K562 (cell line): Measurements from ENCODE around the gene HEMK1. TPM values are rescaled to one million over a fixed set of nuclear protein-coding genes. Genes with fewer than 3 reads are reported as not detected.

ENCODE experiments used
- ATAC-seq: fragments of 200-7000 bp; cut with Tn5 transposase; 3 replicates; pipeline ENCODE4 v1.9.1; 2020; ENCODE audit warnings: moderate library complexity
- BruUV-seq: library from RNA; stranded (reverse); fragments of 400-500 nt; replicated peaks from 2 replicates; lab custom pipeline; 2021; lab: Mats Ljungman, UMichigan
- CTCF ChIA-PET: fragments of 300-600 bp; formaldehyde crosslinking; extraction: SDS; loops from one replicate; lab custom pipeline; 2021; ENCODE audit warnings: low intra/inter-chr PET ratio; lab: Yijun Ruan, JAX
- POLR2A ChIA-PET: fragments of 300-600, 350-650 bp; sonication (Branson Sonifier 250); formaldehyde crosslinking; extraction: SDS; loops from one replicate; lab custom pipeline; 2021; ENCODE audit warnings: antibody characterized with exemption, inconsistent platforms; lab: Yijun Ruan, JAX
- DNase-seq, 4 experiments: peaks; one replicate each; pipeline versions ENCODE4 v3.0.0 to v3.0.0-alpha.2; 2011 to 2018; ENCODE audit warnings: low spot score in 3 of 4, mixed read lengths in 3 of 4; ENCODE audit errors: extremely low read depth in 1 of 4
- FAIRE-seq: peaks from 2 replicates; lab custom pipeline; 2011; peaks lifted over from hg19 to GRCh38; lab: Jason Lieb, UNC
- H2AFZ ChIP-seq: 2 replicates; pipeline ENCODE4 v1.6.0; 2011; ENCODE audit warnings: low read depth, low read length, control low read depth, inconsistent platforms
- H3K27ac ChIP-seq: fragments of 200-600 bp; 3 replicates; pipeline ENCODE4 v1.8.0; 2011; ENCODE audit warnings: low read depth, mild to moderate bottlenecking, control low read depth, inconsistent platforms, low read length, moderate library complexity, mixed read lengths; ENCODE audit errors: extremely low read depth
- H3K27me3 ChIP-seq, 2 experiments: fragments of 300-600 bp in 1 of 2; 2 replicates in 1 of 2; 3 replicates in 1 of 2; pipeline versions ENCODE4 v1.6.0 to v1.8.0; 2011; ENCODE audit warnings: inconsistent platforms in 2 of 2, low read length in 2 of 2, mild to moderate bottlenecking in 1 of 2, mixed read lengths in 1 of 2, moderate library complexity in 1 of 2; ENCODE audit not compliant: control insufficient read depth in 2 of 2, insufficient read depth in 2 of 2
- H3K36me3 ChIP-seq: fragments of 300-600 bp; 3 replicates; pipeline ENCODE4 v1.8.0; 2011; ENCODE audit warnings: mild to moderate bottlenecking, low read length, inconsistent platforms; ENCODE audit not compliant: control insufficient read depth, insufficient read depth
- H3K4me1 ChIP-seq, 2 experiments: fragments of 200-600 bp in 1 of 2; replicated peaks in 1 of 2; 2 replicates in 1 of 2; 3 replicates in 1 of 2; pipeline versions ENCODE4 v1.5.1 to v1.8.0; 2011; ENCODE audit warnings: inconsistent platforms in 2 of 2, low read length in 2 of 2, mild to moderate bottlenecking in 1 of 2, mixed read lengths in 1 of 2, moderate library complexity in 1 of 2; ENCODE audit not compliant: control insufficient read depth in 2 of 2, insufficient read depth in 2 of 2
- H3K4me2 ChIP-seq: 2 replicates; pipeline ENCODE4 v1.6.1; 2011; ENCODE audit warnings: low read length, control low read depth, inconsistent platforms, mixed read lengths; ENCODE audit not compliant: insufficient read depth
- H3K4me3 ChIP-seq: fragments of 200-600 bp; sonication (generic), shearing (Covaris generic); 2 replicates; pipeline ENCODE4 v1.5.1; 2016; ENCODE audit warnings: control low read depth, inconsistent platforms
- H3K79me2 ChIP-seq: fragments of 200-600 bp; 3 replicates; pipeline ENCODE4 v1.8.0; 2011; ENCODE audit warnings: low read length, inconsistent platforms; ENCODE audit not compliant: control insufficient read depth, insufficient read depth
- H3K9ac ChIP-seq, 2 experiments: 2 replicates each; pipeline versions ENCODE4 v1.6.0 to v1.6.1; 2011; ENCODE audit warnings: low read depth in 2 of 2, low read length in 2 of 2, control low read depth in 1 of 2, inconsistent platforms in 1 of 2, mild to moderate bottlenecking in 1 of 2, mixed read lengths in 1 of 2; ENCODE audit not compliant: insufficient read depth in 1 of 2
- H3K9me1 ChIP-seq: one replicate; pipeline ENCODE4 v1.6.0; 2011; ENCODE audit warnings: inconsistent platforms, mild to moderate bottlenecking, low read length, moderate library complexity; ENCODE audit not compliant: control insufficient read depth, insufficient read depth
- H3K9me3 ChIP-seq: replicated peaks from 2 replicates; pipeline ENCODE4 v1.5.1; 2011; ENCODE audit warnings: low read depth, low read length, inconsistent platforms; ENCODE audit not compliant: control insufficient read depth, insufficient read depth
- H4K20me1 ChIP-seq: replicated peaks from 2 replicates; pipeline ENCODE4 v1.6.1; 2011; ENCODE audit warnings: low read length, inconsistent platforms, mixed read lengths; ENCODE audit not compliant: control insufficient read depth, insufficient read depth
- CEBPG ChIP-seq, 3 experiments: fragments of 200-800 bp in 1 of 3; sonication (Bioruptor generic) in 1 of 3; sonication (generic) in 1 of 3; formaldehyde crosslinking in 1 of 3; IDR thresholded peaks in 2 of 3; conservative IDR thresholded peaks in 1 of 3; 2 replicates each; pipeline versions ENCODE4 v1.6.1 to v1.8.0; 2016 to 2022; ENCODE audit warnings: missing compliant biosample characterization in 2 of 3, missing genetic modification characterization in 2 of 3, mild to moderate bottlenecking in 1 of 3, missing genetic modification reagents in 1 of 3
- HDGF ChIP-seq: fragments of 450-650 bp; IDR thresholded peaks from 2 replicates; pipeline ENCODE4 v1.6.1; 2016
- MAX ChIP-seq: sonication (generic); formaldehyde crosslinking; IDR thresholded peaks from 2 replicates; pipeline ENCODE4 v1.9.0; 2022; ENCODE audit warnings: mild to moderate bottlenecking, missing genetic modification reagents
- MYBL2 ChIP-seq, 2 experiments: fragments of 450-650 bp in 1 of 2; sonication (generic) in 1 of 2; formaldehyde crosslinking in 1 of 2; IDR thresholded peaks; 2 replicates each; pipeline versions ENCODE4 v1.6.1 to v1.8.1; 2017 to 2022; ENCODE audit warnings: borderline replicate concordance in 1 of 2, inconsistent platforms in 1 of 2, low read depth in 1 of 2, mild to moderate bottlenecking in 1 of 2, missing genetic modification reagents in 1 of 2, moderate library complexity in 1 of 2
- SMARCA5 ChIP-seq: fragments of 450-650 bp; IDR thresholded peaks from 2 replicates; pipeline ENCODE4 v1.6.1; 2016
- ZNF282 ChIP-seq: sonication (generic); formaldehyde crosslinking; IDR thresholded peaks from 2 replicates; pipeline ENCODE4 v1.8.1; 2023; ENCODE audit warnings: missing genetic modification reagents
- ZNF695 ChIP-seq: fragments of 450-650 bp; formaldehyde crosslinking; IDR thresholded peaks from 2 replicates; pipeline ENCODE4 v1.4.0; 2020; ENCODE audit warnings: mild to moderate bottlenecking, moderate library complexity
- ZNF717 ChIP-seq: fragments of 250-450 bp; sonication (Bioruptor Pico); IDR thresholded peaks from 2 replicates; pipeline ENCODE4 v1.5.0; 2021
- WGBS: fragments of 100-300 bp; shearing (Covaris generic); methylation state at CpG from one replicate; pipeline ENCODE4 v1.1.6; 2016; ENCODE audit warnings: low coverage, mixed read lengths; ENCODE audit not compliant: insufficient coverage; ENCODE audit errors: missing lambda C conversion rate; 5-methylcytosine and 5-hydroxymethylcytosine counted together
- in situ Hi-C: fragments of 300-500 bp; cut with MboI; formaldehyde crosslinking; loops from 4 replicates; pipeline ENCODE4 v1.15.0; 2018; ENCODE audit warnings: inconsistent platforms, mixed read lengths
- intact Hi-C: fragments of 100-400 bp; cut with micrococcal nuclease; formaldehyde crosslinking; loops from 2 replicates; pipeline ENCODE4 v1.14.2; 2022
- polyA plus RNA-seq, 8 experiments: library from polyadenylated mRNA; depleted of rRNA in 4 of 8; stranded (reverse) in 5 of 8; unstranded in 3 of 8; fragments of >200 nt; fragmentation: Nextera tagmentation in 2 of 8; fragmentation: Illumina TruSeq in 1 of 8; extraction: Ambion mirVana in 2 of 8; extraction: Trizol in 1 of 8; gene quantifications; 2 replicates each; pipeline versions ENCODE4 v1.2.1 to v1.2.3, GENCODE V29; 2011 to 2014; ENCODE audit warnings: inconsistent platforms in 1 of 8, missing spikeins in 1 of 8
- total RNA-seq, 7 experiments: library from RNA; depleted of rRNA in 6 of 7; stranded (reverse); fragments of >200 nt in 6 of 7; fragmentation: Illumina TruSeq in 2 of 7; extraction: Trizol in 2 of 7; gene quantifications; 2 replicates each; pipeline versions ENCODE4 v1.2.1 to v1.2.3, GENCODE V29; 2011 to 2021; ENCODE audit warnings: low replicate concordance in 1 of 7

Gene HEMK1
- total and polyA plus RNA-seq, 9 of the 15 experiments (the other 6 are each of a cell fraction or from before 2014, with no cell fraction given) = 2.0 to 16.8 (median 11.4) TPM

GRCh38 chr3:50583897-50584296 lies 14.6 kb downstream of the HEMK1 start:
- ChIA-PET CTCF (no interaction called here), POLR2A (interaction anchor here (0.8 to 1.3 kb wide), 4 partner anchors 14 to 27 kb away, joined by 3 to 4 read pairs (median 4); partner anchors contain the start of gene HEMK1)
- TF ChIP-seq ZNF717 (CRISPR knock-in tag) = no peak
- no peak for TF ChIP-seq HDGF
- no peak for TF ChIP-seq SMARCA5
- TF ChIP-seq ZNF282 (CRISPR knock-in tag) = no peak
- no peak for TF ChIP-seq ZNF695 (CRISPR knock-in tag)
- TF ChIP-seq MYBL2 (IDR thresholded peaks at IDR 0.05; ENCODE audit: low read depth) = no peak
- no peak for TF ChIP-seq MYBL2 (CRISPR knock-in tag; IDR thresholded peaks at IDR 0.05; ENCODE audit: borderline replicate concordance)
- in situ Hi-C loops (no loop called here), intact Hi-C loops (no loop called here)
- Histone ChIP-seq H4K20me1 (no peaks in the 10 kb centered on the region), H3K27me3 (no peaks in the 10 kb centered on the region), H3K9ac (peak overlapping the region in 1 of 2 experiments; percentile 64; a peak in 2 of 4 replicates), H3K4me3 (no peak overlapping the region), H2AFZ (no peak overlapping the region), H3K4me2 (no peak overlapping the region), H3K4me1 (peaks cover 17 to 22% of the 10 kb centered on the region in 2 experiments), H3K27ac (no peak overlapping the region), H3K9me1 (no peaks in the 10 kb centered on the region), H3K36me3 (peaks cover 44% of the 10 kb centered on the region; the same call in 2 of the 3 replicates), H3K9me3 (no peaks in the 10 kb centered on the region), H3K79me2 (no peaks in the 10 kb centered on the region)
- DNase-seq (no peak), ATAC-seq (no peak), FAIRE-seq (no peak)
- WGBS = 96% methylated on average over 4 of the region's 6 CpGs
- BruUV-seq = no TSS peak

- no peak for FAIRE-seq
- POLR2A ChIA-PET = interaction anchor here (0.9 kb wide), 1 partner anchor 20 kb away, joined by 4 read pairs; no protein-coding TSS in a partner anchor
- DNase-seq = no peak
- WGBS = 74% methylated on average over 2 of the region's 2 CpGs
- no peaks in the 10 kb centered on the region for H3K9me1 ChIP-seq
- peaks cover 41% of the 10 kb centered on the region; the same call in 2 of the 3 replicates for H3K36me3 ChIP-seq
- H3K27me3 ChIP-seq = no peaks in the 10 kb centered on the region
- H3K4me1 ChIP-seq = peaks cover 22 to 24% of the 10 kb centered on the region in 2 experiments
- H2AFZ ChIP-seq = no peak overlapping the region
- no peak overlapping the region for H3K4me2 ChIP-seq
- H3K79me2 ChIP-seq = no peaks in the 10 kb centered on the region
- no peaks in the 10 kb centered on the region for H4K20me1 ChIP-seq
- H3K9me3 ChIP-seq = no peaks in the 10 kb centered on the region
- in situ Hi-C loops (no loop called here), intact Hi-C loops (no loop called here)
- TSS peak; percentile 30 for BruUV-seq
- H3K4me3 ChIP-seq = no peak overlapping the region
- H3K9ac ChIP-seq = no peak overlapping the region
- no peak for ATAC-seq
- no peak overlapping the region for H3K27ac ChIP-seq
- TF ChIP-seq CEBPG (CRISPR knock-in tag; IDR thresholded peaks at IDR 0.05) (no peak), CEBPG (tag; conservative IDR thresholded peaks at IDR 0.05 in 1 of 2, IDR thresholded peaks at IDR 0.05 in 1 of 2) (0 out of 4 replicates have a peak, but pooled peaks of 1 of the 2 experiments have one; percentile 39), MAX (no peak)
- CTCF ChIA-PET = no interaction called here
These were observed 15.1 kb downstream of the HEMK1 start for GRCh38 chr3:50584391-50584790.
